C1 segment of cervical spinal cord (tissue), 14 donors: ENCODE results near the gene RAB37.

Source experiments
- DNase-seq, 14 donors: peaks; one replicate each; lab custom pipeline; 2025; lab: John Stamatoyannopoulos, UW

The RAB37 gene

GRCh38 chr17:74760404-74761105 lies 23.5 kb downstream of the RAB37 start:
- DNase-seq = peak in 8 of 14 donors; percentile 20 to 50 (median 32)

- DNase-seq = peak in 1 of 14 donors; percentile 26
Measured at GRCh38 chr17:74761419-74761818, 24.4 kb downstream of the RAB37 start.

GRCh38 chr17:74761931-74762330 lies 24.9 kb downstream of the RAB37 start:
- peak in 1 of 14 donors; percentile 31 for DNase-seq

- DNase-seq = peak in 8 of 14 donors; percentile 17 to 61 (median 38)
Measured at GRCh38 chr17:74763565-74764387, 26.7 kb downstream of the RAB37 start.

GRCh38 chr17:74764751-74765286 lies 27.8 kb downstream of the RAB37 start:
- DNase-seq = no peak

- no peak for DNase-seq
Measured at GRCh38 chr17:74766413-74766812, 29.4 kb downstream of the RAB37 start.

- peak in 13 of 14 donors; percentile 41 to 91 (median 76) for DNase-seq
Measured at GRCh38 chr17:74767111-74767516, 30.1 kb downstream of the RAB37 start.

- peak in 11 of 14 donors; percentile 35 to 90 (median 61) for DNase-seq
Measured at GRCh38 chr17:74768069-74768762, 31.2 kb downstream of the RAB37 start.

GRCh38 chr17:74768763-74769114 lies 31.7 kb downstream of the RAB37 start:
- DNase-seq = no peak

GRCh38 chr17:74769266-74769855 lies 32.3 kb downstream of the RAB37 start:
- no peak for DNase-seq

- no peak for DNase-seq
Measured at GRCh38 chr17:74769856-74770497, 32.9 kb downstream of the RAB37 start.

- DNase-seq = peak in 10 of 14 donors; percentile 12 to 84 (median 34)
Measured at GRCh38 chr17:74770498-74771318, 33.7 kb downstream of the RAB37 start.

- DNase-seq = no peak
Measured at GRCh38 chr17:74771319-74771914, 34.4 kb downstream of the RAB37 start.

GRCh38 chr17:74772053-74772452 lies 35.0 kb downstream of the RAB37 start:
- DNase-seq = no peak

- DNase-seq = no peak
Measured at GRCh38 chr17:74773414-74773813, 36.4 kb downstream of the RAB37 start.

GRCh38 chr17:74773871-74774286 lies 36.8 kb downstream of the RAB37 start:
- DNase-seq = no peak

GRCh38 chr17:74775409-74776043 lies 38.5 kb downstream of the RAB37 start:
- no peak for DNase-seq

- peak; percentile 86 to 99 (median 93) for DNase-seq
Measured at GRCh38 chr17:74776044-74776962, 39.2 kb downstream of the RAB37 start, which contains the start of gene NAT9. Gene NAT9 (minus strand): TSS chr17:74776345. CDS start chr17:74775698, 647 bp downstream.
